Activated gamma-delta T cell (primary cell): Measurements from ENCODE around the gene BAIAP3.

ENCODE experiments used
- DNase-seq: peaks from one replicate; lab custom pipeline; 2025; lab: John Stamatoyannopoulos, UW

BAIAP3 gene

GRCh38 chr16:1299012-1299867, 34.2 kb upstream of the BAIAP3 start:
- DNase-seq: no peak

- no peak for DNase-seq
Observed at GRCh38 chr16:1299868-1300203, 33.6 kb upstream of the BAIAP3 start.

- DNase-seq: peak; percentile 52
Observed at GRCh38 chr16:1300664-1301476, 32.6 kb upstream of the BAIAP3 start.

- DNase-seq: no peak
Observed at GRCh38 chr16:1301562-1301961, 31.9 kb upstream of the BAIAP3 start.

GRCh38 chr16:1305823-1306222, 27.6 kb upstream of the BAIAP3 start:
- no peak for DNase-seq

GRCh38 chr16:1306334-1306733, 27.1 kb upstream of the BAIAP3 start:
- DNase-seq: no peak

- DNase-seq: no peak
Observed at GRCh38 chr16:1308036-1308976, 25.1 kb upstream of the BAIAP3 start.

GRCh38 chr16:1308977-1309885, 24.2 kb upstream of the BAIAP3 start, which contains the start of gene UBE2I:
UBE2I (plus strand) TSS chr16:1309636; CDS start chr16:1314031, 4,395 bp downstream.
- DNase-seq: peak; percentile 73

GRCh38 chr16:1309888-1310831, 23.3 kb upstream of the BAIAP3 start:
- peak; percentile 62 for DNase-seq

- no peak for DNase-seq
Observed at GRCh38 chr16:1310832-1311200, 22.6 kb upstream of the BAIAP3 start.

- no peak for DNase-seq
Observed at GRCh38 chr16:1311212-1311737, 22.2 kb upstream of the BAIAP3 start.

GRCh38 chr16:1311738-1312466, 21.5 kb upstream of the BAIAP3 start:
- no peak for DNase-seq

GRCh38 chr16:1312467-1312816, 21.0 kb upstream of the BAIAP3 start:
- DNase-seq: no peak

GRCh38 chr16:1312903-1313302, 20.5 kb upstream of the BAIAP3 start:
- no peak for DNase-seq

GRCh38 chr16:1313721-1314369, 19.6 kb upstream of the BAIAP3 start:
- DNase-seq: no peak

- no peak for DNase-seq
Observed at GRCh38 chr16:1314399-1315068, 18.9 kb upstream of the BAIAP3 start.

GRCh38 chr16:1315081-1316032, 18.1 kb upstream of the BAIAP3 start:
- DNase-seq: no peak
